Stimulated activated CD4-positive, alpha-beta T cell treated with anti-CD3 and anti-CD28 coated beads, Interleukin-12 subunit alpha, Interleukin-12 subunit beta, amount 100 ng/mL, for 4 hours (primary cell): ENCODE results near the gene ATG3.
A peak's percentile ranks its signal among the peaks of the same experiment; 100 is the strongest.
"Not testable (repeated sequence)": the region's sequence is repeated elsewhere in the genome, so short reads cannot be mapped to it uniquely, and the experiment has no call there.

Experiments
- DNase-seq: peaks from one replicate; pipeline ENCODE4 v3.0.0-alpha.2; 2020

The ATG3 gene

DNA sequence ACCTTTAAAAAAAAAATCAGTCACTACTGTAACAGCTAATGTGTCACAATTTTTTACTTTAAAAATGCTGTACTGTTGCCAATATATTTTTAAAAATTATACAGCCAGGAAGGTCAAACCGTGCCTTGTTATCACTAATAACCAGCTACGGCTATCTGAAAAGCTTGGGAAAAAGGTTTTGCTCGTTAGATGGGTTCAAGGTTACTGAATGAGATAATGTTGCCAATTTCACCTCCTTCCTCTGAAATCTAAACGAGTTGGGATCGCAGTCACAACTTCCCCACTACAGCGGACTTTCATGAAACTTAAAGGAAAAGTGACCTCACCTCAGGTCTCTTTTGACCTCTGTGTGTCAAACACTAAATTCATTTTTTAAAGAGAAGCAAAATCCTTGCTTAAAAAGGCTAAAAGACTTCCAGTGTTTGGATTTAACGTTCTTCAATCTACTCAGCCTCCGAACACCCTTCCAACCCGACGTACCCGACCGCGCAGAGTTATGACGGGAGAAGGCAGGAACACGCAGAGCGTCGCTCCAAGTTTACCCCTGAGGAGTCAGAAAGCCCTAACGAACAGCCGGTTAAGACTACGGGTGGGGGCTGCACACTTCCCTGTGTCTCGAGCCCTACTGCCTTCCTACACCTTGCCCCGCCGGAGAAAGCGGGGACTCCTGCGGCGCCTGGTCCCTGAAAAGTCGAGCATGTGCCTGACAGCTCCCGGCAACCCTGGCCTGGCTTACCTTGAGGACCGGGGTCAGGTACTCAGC is 860 bp downstream of the ATG3 start:
- DNase-seq, result peak; percentile 55

DNA sequence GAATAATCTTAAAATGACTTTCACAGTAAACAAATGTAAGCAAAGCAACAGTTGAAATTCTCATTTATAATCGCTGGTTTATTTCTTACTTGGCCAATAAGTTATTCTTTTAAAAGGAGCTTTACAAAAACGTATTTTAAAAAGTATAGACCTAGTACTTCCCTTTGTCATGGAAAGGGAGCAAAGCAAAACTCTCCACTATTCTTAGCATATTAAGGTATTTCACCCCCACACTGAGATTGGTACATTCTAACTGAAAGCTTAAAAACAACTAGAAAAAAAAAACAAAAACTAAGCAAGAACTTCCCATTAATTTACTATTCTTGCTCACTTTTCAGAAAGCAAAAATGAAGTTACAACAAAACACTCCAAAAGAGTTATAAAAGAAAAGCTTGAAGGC is 1.5 kb downstream of the ATG3 start:
- DNase-seq, result no peak

DNA sequence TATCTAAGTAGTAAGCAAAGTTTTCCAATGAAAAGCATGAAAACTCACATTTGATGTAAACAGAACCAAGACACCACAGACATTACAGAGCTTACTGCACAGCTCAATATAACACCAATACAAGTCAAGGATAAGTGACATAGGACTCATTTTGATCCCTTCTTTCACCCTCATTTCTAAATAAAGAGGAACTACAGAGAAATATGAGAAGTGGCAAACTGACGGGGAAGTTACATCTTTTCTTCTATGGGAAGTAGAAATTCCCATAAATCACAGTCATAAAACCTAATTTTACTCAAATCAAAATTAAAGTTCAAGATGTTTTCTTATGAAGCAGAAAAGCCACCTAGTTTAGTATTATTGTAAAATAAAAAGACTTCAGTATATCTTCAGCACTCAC is 3.8 kb downstream of the ATG3 start:
- DNase-seq, result no peak

DNA sequence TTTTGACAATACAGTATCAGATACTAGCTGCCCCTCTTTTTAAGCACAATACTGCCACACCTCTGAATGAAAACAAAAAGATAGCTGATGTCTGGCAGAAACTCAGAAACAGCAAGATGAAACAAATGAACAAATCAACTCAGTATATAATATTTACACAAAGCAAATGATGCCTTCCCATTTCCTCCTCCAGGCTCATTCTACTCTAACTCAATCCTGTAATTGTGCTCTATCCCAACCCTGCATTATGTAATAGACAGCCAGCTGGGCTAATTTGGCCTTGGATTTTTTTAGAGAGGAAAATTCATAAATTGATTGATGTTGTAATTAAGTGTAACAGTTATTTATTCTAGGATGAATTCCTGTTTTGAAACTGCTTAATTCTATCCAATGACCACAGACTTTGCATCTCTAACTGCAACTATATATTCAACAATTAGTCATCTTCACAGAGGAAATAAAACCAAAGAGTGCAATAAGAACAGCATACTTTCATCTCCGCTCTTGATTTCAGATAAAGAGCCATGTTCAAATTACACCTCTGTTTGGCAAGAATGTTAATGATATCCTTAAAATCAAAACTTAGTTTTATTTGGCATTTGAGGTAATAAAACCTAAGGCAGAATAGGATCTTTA is 6.1 kb downstream of the ATG3 start:
- no peak for DNase-seq

DNA sequence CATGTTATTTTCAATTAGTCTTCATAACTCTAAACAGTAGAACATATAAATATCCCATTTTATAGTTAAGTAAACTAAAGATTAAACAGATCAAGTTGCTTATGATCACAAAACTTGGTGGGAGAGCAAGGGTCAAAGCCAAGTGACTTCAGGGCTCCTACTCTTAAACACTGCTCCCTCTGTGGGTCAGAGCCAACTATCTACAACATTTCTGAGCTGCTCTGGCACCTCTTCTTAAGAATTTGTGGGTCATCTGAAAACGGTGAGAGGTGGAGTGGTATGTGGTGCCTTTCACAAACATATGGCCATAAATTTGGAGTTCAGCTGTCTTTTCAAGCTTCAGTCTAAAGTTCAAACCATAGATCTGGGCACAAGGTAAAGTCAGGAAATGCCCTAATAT is 10.9 kb downstream of the ATG3 start:
- no peak for DNase-seq

DNA sequence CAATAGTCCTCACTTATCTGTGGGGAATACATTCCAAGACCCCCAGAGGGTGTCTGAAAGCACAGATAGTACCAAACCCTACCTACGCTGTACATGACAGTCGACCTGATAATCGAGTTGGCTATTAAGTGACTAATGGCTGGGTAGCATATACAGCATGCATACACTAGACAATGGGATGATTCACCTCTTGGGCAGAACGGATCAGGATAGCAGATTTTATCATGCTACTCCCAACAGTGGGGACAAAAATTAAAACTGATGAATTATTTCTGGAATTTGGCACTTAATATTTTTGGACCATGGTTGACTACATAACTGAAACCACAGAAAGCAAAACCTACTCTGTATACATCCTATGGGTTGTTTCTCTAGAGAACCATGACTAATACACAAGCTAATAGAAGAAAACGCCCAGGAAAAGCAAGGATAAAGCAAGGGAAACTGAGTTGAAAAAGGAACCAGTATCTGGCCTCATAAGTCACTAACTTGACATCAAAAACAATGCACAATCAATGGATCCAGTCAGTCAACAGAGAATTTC is 15.5 kb downstream of the ATG3 start:
- DNase-seq, result no peak

DNA sequence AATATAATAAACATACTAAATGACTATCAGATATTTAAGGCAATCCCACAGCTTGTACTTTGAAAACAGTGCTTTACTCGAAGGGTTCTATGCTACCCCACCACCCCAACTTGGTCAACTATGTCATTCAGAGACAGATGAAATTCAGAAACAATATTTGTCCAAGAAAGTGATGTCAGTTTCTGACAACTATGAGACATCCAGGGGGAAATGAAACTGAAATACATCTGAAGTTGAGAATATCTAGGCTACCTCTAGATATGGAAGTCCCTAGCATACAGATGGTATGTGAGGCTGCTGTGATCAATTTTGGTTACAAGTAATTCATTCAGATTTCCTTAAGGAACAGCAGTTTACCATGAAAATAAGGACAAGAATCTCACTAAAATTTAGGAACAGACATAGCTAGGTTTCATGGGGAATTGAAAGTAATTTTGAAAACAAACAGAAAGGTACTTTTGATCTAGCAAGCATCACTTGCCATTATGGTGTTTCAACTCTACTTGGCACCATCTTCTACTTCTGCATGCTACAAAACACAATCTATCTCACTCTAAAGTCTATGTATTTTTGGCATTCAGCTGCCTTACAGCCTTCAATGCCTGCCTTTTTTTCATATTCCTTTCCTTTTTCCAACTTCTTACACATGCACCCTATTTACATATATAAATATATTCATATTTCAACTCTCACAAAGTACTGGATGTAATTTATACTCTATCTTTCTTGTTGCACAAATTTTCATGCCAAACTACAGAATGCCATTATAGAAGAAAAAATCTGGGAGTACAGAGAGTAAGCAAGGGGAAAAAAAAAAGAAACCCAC is 21.7 kb downstream of the ATG3 start:
- no peak for DNase-seq

DNA sequence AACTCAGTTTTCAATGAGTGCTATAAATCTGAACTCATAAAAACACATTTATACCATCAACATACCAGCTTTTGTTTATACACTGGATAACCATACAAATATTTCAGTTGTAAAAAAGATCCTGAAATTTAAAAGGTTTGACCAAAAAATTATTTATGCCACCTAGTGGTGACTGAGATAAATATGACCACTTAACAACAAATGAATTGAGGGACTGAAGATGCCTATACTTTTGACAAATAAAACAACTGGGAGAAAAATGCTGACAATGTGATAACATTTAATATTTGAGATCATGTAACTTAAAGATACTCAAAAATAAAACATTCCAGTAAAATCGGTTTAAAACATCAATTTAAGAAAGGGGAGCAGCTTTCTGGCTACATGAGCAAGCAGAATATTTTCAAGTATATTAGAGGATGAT is 30.4 kb downstream of the ATG3 start:
- no peak for DNase-seq

- DNase-seq, result no peak
These were observed 31.2 kb downstream of the ATG3 start for GRCh38 chr3:112530573-112530972.

GRCh38 chr3:112524127-112524526 is 37.6 kb downstream of the ATG3 start:
- DNase-seq, result not testable (repeated sequence)

DNA sequence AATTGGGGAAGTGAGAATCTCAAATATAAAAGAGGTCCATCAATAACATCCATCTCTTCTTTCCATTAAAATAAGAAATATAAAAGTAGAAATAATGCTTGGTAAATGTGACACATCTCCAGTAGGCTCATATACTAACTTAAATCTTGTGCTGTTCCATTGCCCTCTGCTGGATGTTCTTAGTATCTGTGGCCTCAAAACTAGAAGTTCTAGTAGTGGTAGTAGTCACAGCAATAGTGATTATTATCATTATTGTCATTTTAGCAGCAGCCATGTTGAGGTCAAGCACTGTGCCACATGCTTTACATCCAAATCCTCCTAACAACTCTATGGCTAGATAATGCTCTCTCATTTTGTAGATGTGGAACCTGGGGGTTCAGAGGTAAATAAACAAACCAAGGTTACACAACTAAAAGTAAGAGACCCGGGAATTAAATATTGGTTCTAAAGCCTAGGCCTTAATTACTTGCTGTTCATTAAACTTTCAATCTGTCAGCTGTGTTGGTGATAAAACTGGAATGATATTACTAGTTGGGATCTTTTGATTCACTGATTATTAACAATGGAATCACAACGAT is 42.2 kb downstream of the ATG3 start:
- DNase-seq, result no peak

- not testable (repeated sequence) for DNase-seq
These were observed 42.8 kb downstream of the ATG3 start for GRCh38 chr3:112518970-112519369.

DNA sequence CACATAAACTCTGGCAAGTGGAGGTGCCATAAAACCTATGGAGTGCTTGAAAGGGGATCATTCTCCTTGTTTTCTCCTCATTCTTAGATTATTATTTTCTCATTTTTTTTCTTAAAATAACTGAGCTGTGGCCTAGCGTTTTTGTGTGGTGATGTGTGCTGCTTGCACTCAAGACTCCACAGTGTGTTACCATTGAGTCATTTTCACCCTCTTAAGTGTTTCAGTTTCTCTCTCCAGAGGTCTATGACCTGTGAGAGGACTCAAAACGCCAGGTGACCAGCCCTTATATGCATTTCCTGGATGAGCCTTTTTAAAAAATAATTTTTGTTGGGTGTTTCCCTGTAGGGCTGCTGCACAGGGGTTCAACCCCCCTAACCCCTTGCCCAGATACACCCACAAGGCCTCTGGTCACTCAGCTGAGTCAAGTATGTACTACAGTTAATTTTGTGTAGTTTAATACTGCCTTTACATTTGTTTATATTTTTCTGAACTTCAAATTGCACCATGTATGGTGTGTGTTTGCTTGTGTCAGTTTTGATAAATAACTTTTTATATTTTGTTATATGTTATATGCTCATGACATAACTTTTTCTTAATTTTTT is 47.1 kb downstream of the ATG3 start:
- DNase-seq, result no peak

DNA sequence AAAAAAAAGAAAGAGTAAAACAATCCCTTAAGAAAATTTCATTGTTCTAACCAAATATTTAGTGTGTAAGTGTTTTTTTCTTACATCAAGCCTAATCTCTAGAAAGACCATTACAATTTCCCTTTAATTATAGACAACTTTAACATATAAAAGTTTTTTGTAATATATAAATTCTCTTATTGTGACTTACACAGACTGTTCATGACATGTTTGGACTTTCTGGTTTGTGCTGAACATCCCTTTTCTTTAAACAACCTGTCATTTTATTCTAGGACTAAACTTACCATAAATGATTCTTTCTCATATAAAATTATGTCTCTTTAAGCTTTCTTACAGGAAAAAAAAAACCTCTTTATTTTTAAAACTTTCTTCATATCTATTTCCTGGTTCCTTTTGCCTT is 49.4 kb downstream of the ATG3 start:
- DNase-seq, result no peak

DNA sequence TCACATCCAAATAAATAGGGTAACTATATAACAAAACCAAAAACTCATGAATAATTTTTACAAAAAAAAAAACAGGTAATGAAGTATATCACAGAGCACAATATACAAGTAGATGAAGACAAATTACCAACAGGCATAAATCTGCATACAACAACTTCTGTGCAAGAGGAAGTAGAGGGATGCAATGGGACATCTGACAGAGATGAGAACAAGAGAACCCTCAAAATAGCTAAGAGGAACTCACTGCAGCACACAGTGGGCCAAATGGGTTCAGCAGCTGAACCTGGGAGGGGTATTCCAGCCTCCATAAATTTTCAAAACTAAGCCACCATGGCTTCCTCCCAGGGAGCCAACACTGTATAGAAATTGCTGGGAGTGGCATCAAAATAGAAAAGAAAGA is 52.9 kb downstream of the ATG3 start:
- DNase-seq, result no peak

DNA sequence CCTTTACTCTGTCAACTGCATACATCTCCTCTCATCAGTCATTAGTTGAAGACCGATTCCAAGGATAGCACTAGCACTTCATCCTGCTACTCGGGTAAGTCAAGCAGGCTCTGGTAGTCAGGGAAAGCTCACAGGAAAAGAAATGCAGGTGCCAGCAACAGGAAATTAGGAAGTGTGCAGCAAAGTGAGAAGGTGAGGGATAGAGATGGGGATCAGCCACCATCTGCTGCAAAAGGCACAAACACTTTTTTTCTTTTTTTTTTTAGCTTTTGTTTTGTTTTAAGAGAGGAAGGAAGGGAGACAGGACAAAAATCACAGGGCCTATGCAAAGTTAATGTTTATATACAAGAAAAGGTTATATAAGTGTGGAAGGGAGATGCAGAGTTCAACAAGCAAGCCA is 53.5 kb downstream of the ATG3 start:
- DNase-seq, result no peak

DNA sequence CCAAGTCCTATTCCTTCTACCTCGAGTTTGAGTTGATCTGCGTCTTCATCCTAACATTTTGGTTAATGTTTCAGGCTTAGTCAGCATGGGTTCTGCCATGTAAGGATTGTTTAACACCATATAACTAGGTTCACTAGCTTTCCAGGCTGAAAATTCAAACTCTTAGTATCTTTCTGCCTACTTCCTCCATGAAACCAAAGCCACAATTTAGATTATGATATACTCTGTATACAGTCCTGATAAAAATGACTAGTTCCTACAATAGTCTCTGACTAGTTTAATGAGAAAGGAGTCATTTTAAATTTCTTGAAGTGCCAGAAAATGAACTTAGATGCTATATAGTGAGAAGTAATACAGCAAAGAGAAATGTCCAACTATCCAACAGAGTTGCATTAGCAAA is 55.9 kb downstream of the ATG3 start:
- no peak for DNase-seq

DNA sequence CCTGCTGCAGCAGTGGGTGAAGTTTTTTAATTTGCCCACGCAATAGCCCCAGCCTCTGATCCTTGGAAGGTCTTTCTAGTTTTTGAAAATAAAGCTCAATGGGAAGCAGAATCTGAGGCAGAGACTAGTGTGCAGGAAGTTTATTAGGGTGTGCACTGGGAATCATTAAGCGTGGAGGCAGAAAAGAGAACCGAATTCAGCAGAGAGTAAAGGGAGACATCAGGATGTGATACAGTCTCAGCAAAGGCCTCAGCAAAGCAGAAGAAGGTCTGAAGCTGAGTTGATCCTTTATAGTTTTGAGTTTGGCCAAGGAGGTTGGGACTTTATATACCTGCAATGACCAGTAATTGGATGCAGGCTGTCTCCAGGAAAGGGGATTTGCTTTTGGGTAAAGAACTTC is 57.6 kb downstream of the ATG3 start:
- DNase-seq, result no peak

GRCh38 chr3:112503304-112503972 is 58.3 kb downstream of the ATG3 start:
- no peak for DNase-seq

DNA sequence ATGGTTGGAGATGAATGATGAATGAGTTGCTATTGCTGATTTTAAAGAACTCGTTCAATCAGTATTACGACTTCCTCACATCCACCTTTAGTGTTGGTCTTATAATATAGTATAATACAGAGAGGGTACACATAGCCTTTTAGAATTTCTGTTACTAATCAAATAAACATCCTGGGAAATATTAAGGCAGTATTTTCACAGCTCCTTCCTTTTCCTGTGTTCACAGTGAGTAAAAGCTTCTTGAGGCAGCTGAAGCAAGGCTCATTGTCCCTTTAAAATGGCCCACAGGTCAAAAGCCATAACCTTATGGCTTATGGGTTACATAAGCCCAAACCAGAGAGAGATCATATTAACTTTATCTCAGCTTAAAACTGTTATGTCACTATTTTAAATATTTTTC is 61.1 kb downstream of the ATG3 start:
- DNase-seq, result no peak

- DNase-seq, result no peak
These were observed 62.6 kb downstream of the ATG3 start, which contains the start of gene BTLA for GRCh38 chr3:112498914-112499711. BTLA (minus strand) TSS chr3:112499472; CDS start chr3:112499358, 114 bp downstream.
